Measurements from ENCODE around the gene VAV3.

VAV3 gene

GRCh38 chr1:107831921-107832320 is 133.1 kb downstream of the VAV3 start:
- DNase-seq = no peak

- DNase-seq = no peak
These were observed 134.5 kb downstream of the VAV3 start for GRCh38 chr1:107830526-107830925.

DNA sequence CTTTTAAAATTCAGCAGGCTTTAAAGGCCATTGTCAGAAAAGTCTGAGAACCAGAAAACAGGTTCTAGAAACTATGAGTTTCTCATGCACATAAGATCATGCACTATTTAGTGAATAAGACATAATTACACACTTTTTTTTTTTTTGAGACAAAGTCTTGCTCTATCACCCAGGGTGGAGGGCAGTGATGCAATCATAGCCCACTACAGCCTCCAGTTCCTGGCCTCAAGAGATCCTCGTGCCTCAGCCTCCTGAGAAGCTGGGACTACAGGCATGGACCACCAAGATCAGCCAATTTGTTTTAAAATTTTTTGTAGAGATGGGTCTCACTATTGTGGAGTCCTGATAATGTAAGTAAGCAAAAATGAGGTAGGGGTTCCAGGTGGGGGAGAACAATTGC is 134.9 kb downstream of the VAV3 start:
- no peak for DNase-seq

GRCh38 chr1:107829036-107829770 is 135.8 kb downstream of the VAV3 start:
- DNase-seq = peak; percentile 58

GRCh38 chr1:107824946-107825345 is 140.0 kb downstream of the VAV3 start:
- DNase-seq = no peak

- no peak for DNase-seq
These were observed 143.6 kb downstream of the VAV3 start for GRCh38 chr1:107821340-107821739.

DNA sequence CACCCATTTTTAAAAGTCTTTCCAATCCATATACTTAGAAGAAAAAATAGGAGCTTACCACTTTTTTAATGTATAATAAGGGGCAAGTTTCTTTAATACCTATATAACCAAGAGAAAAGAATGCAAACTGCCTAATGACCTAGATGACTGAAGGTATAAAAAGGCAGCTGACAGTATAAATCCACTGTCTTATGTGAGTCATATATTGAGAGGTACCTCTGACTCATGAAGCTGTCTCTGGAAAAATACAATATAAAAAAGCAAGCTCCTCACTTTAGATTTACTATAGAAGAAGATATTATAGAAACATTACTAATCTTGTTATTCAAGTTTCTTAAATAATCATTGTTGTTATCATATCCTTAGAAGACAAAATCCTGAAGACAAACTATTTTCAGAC is 144.2 kb downstream of the VAV3 start:
- no peak for DNase-seq

GRCh38 chr1:107817935-107818334 is 147.0 kb downstream of the VAV3 start:
- DNase-seq = no peak

GRCh38 chr1:107817206-107817605 is 147.8 kb downstream of the VAV3 start:
- DNase-seq = no peak

GRCh38 chr1:107810291-107810951 is 154.6 kb downstream of the VAV3 start:
- DNase-seq = no peak

GRCh38 chr1:107807855-107808254 is 157.1 kb downstream of the VAV3 start:
- DNase-seq = no peak

DNA sequence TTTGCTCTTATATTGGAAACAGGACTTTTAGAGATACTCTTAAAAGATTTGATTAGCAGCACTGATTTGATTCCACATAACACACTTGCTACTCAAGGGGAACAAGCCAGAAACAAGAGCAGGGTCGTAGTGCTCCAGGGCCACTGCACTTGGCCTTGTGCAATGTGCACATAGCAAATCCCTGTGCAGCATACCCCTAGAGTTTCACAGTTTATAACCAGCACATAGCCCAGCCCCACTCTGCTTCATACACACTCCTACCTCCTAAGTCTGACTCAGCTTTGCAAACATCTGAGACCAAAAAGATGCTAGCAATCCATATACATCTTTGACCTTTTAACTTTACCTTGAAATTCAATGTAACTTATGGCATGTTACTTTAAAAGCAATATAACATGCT is 157.6 kb downstream of the VAV3 start:
- no peak for DNase-seq

DNA sequence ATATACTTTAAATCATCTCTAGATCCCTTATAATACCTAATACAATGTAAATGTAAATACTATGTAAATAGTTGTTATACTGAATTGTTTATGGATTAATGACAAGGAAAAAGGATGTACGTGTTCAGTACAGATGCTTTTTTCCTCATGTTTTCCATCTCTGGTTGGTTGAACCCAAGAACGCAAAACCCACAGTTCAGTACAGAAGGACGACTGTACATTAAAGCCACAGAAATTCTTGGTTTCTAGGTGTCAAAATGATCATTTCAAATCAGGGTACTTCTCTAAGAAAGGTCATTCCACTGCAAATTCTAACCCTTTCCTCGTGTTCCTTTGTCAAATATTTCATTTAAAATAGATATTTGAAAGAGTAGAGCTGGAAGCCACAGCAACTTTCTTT is 158.1 kb downstream of the VAV3 start:
- no peak for DNase-seq

GRCh38 chr1:107804741-107805140 is 160.2 kb downstream of the VAV3 start:
- no peak for DNase-seq

GRCh38 chr1:107804134-107804533 is 160.8 kb downstream of the VAV3 start:
- DNase-seq = peak; percentile 52

GRCh38 chr1:107803579-107803978 is 161.4 kb downstream of the VAV3 start:
- no peak for DNase-seq

DNA sequence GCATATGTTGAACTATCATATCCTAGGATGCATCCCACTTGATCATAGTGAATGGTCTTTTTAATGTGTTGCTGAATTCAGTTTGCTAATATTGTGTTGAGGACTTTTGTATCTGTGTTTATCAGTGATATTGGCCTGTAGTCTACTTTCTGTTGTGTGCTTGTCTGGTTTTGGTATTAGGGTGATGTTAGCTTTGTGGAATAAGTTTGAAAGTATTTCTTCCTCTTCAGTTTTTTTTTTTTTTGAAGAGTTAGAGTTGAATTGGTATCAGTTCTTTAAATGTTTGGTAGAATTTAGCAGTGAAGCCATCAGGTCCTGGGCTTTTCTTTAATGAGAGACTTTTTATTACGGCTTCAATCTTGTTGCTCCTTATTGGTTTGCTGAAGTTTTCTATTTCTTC is 162.3 kb downstream of the VAV3 start:
- DNase-seq = no peak

GRCh38 chr1:107795994-107796393 is 169.0 kb downstream of the VAV3 start:
- no peak for DNase-seq

GRCh38 chr1:107795441-107795840 is 169.5 kb downstream of the VAV3 start:
- peak; percentile 38 for DNase-seq

DNA sequence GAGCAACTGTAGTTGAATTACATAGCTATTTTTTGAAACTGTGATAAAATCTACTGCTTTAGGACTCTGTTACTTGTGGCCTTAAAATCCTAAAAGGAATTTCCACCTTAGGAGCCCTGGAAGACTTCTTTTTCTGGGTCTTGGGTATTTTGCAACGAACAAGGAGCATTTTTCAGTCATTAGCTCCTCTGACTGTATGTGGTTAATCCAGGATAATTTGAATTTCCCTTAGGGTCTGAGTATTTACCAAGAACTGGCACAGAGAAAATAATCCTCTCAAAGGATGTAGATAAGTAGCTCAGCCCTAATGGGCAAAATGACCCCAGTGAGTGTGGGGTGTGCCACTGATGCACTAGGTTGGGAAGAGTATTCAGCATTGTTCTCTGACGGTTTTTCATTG is 170.4 kb downstream of the VAV3 start:
- DNase-seq = no peak

GRCh38 chr1:107793896-107794453 is 171.0 kb downstream of the VAV3 start:
- DNase-seq = no peak

GRCh38 chr1:107791348-107791747 is 173.6 kb downstream of the VAV3 start:
- DNase-seq = no peak

DNA sequence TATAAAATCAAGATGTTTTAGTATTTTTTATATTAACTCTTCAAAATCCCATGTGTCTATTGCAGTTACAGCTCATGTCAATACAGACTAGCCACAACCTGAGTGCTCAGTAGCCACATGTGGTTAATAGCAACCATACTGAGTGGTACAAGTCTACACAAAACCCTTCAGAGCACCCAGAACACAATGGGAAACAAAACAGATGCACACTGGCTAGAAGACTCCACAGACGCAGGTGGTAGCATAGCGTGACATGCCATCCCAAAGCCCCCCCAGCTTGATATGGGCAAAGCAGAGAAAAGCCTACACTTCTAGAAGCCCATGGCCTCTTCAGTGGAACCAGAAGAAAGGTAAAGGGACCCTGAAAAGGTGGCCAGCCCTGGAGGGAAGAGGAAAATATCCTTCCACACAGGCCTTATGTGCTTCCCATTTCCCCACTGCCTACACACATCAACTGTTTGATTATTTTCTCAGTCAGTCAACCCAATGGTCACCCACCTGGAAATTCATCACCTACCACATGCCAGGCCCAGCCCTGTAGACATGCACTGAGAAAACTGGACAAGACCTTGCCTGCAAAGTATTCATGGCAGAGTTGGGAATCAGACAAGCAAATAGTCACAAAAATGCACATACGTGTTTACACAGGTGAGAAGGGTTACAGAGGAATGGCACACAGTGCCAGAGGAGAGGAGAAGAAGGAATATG is 175.0 kb downstream of the VAV3 start:
- DNase-seq = no peak

All from CD4-positive, alpha-beta T cell treated with Interleukin-21 for 1 hour (primary cell).